ENCODE data around the gene SEC16B. TPM values are rescaled to one million over a fixed set of nuclear protein-coding genes. Genes with fewer than 3 reads are reported as not detected.

Gene SEC16B
- total and polyA plus RNA-seq, 2 of the 8 experiments (the other 6 are each of a cell fraction or from before 2014, with no cell fraction given), result 0.56 to 0.94 TPM

- peaks cover 0 to 4% (median 0%) of the 10 kb centered on the region in 4 experiments; a peak in 1 of 7 replicates for H3K4me1 ChIP-seq (replicated peaks in 1 of 4; ENCODE audit: control insufficient read depth in 3 of 4, insufficient read depth in 4 of 4, low read length in 3 of 4)
- H2BK15ac ChIP-seq (ENCODE audit: low read length), result no peak overlapping the region
- H2BK12ac ChIP-seq (ENCODE audit: low read depth, low read length), result no peak overlapping the region
- no peaks in the 10 kb centered on the region for H3K23me2 ChIP-seq (ENCODE audit: low read depth, low read length)
- H2AFZ ChIP-seq (ENCODE audit: low read length), result no peak overlapping the region
- ChIA-PET CTCF (ENCODE audit: partially characterized antibody) (interaction anchor here (0.6 to 14.6 kb wide), 3 partner anchors 9 to 243 kb away, joined by 3 to 274 read pairs (median 3); no protein-coding TSS in a partner anchor), POLR2A (ENCODE audit: partially characterized antibody) (no interaction called here)
- no peak overlapping the region for H4K91ac ChIP-seq (replicated peaks; ENCODE audit: insufficient read length, low read length)
- H3K14ac ChIP-seq (ENCODE audit: insufficient read length), result no peak overlapping the region
- no peak overlapping the region for H3K9ac ChIP-seq (replicated peaks in 1 of 4; ENCODE audit: extremely low read depth in 1 of 4, low read depth in 3 of 4, low read length in 3 of 4)
- no peak overlapping the region for H3K18ac ChIP-seq (ENCODE audit: extremely low read depth, low read length)
- no peak overlapping the region for H2BK120ac ChIP-seq (replicated peaks; ENCODE audit: low read depth, low read length)
- H4K8ac ChIP-seq (ENCODE audit: extremely low read depth, insufficient read depth, low read length), result no peak overlapping the region
- H3K79me2 ChIP-seq (ENCODE audit: control insufficient read depth in 1 of 2, insufficient read depth in 2 of 2, low read length in 2 of 2), result no peaks in the 10 kb centered on the region
- H3K4me2 ChIP-seq (ENCODE audit: insufficient read depth in 1 of 2, low read depth in 2 of 2, low read length in 2 of 2), result no peak overlapping the region
- no peak overlapping the region for H4K5ac ChIP-seq (ENCODE audit: insufficient read length, low read depth, low read length)
- no peak for DNase-seq (ENCODE audit: low read depth in 1 of 2, low spot score in 2 of 2)
- no peak overlapping the region for H2BK20ac ChIP-seq (ENCODE audit: low read length)
- H3K79me1 ChIP-seq (ENCODE audit: low read depth, low read length), result no peaks in the 10 kb centered on the region
- 79% methylated on average over 8 of the region's 8 CpGs; no CpG with 5 or more reads in 1 of the 2 experiments for WGBS, 2 experiments (ENCODE audit: extremely low coverage in 1 of 2, insufficient coverage in 1 of 2, insufficient read length in 1 of 2, insufficient replicate concordance in 2 of 2, low coverage in 1 of 2, low lambda C conversion rate in 2 of 2, missing lambda C conversion rate in 1 of 2)
- no peaks in the 10 kb centered on the region for H3K36me3 ChIP-seq (ENCODE audit: control insufficient read depth in 2 of 4, insufficient read depth in 4 of 4, low read length in 3 of 4)
- H2AK5ac ChIP-seq (ENCODE audit: low read depth, low read length), result no peak overlapping the region
- H3K4ac ChIP-seq (replicated peaks; ENCODE audit: insufficient read length, low read depth, low read length), result no peak overlapping the region
- FAIRE-seq, result no peak
- H3K9me3 ChIP-seq (ENCODE audit: insufficient read depth in 2 of 2, low read depth in 1 of 2, low read length in 1 of 2), result no peaks in the 10 kb centered on the region
- no peak overlapping the region for H3K56ac ChIP-seq (replicated peaks; ENCODE audit: insufficient read length, low read depth, low read length)
- no peak overlapping the region for H2BK5ac ChIP-seq (ENCODE audit: low read depth, low read length)
- no peak overlapping the region for H3K23ac ChIP-seq (ENCODE audit: insufficient read length)
- H4K20me1 ChIP-seq (replicated peaks in 1 of 2; ENCODE audit: control insufficient read depth in 1 of 2, insufficient read depth in 2 of 2, low read length in 2 of 2), result no peaks in the 10 kb centered on the region
- TF ChIP-seq KDM5A (IDR thresholded peaks at IDR 0.05; ENCODE audit: low read length) (no peak), SRF (IDR thresholded peaks at IDR 0.05; ENCODE audit: low read depth, low read length) (no peak), KDM4A (IDR thresholded peaks at IDR 0.05; ENCODE audit: low read depth, low read length, severe bottlenecking) (no peak), CTCF (IDR thresholded peaks at IDR 0.05; ENCODE audit: control extremely low read depth in 1 of 3, insufficient read depth in 1 of 3, low read depth in 1 of 3, low read length in 3 of 3) (no peak)
- H3K4me3 ChIP-seq (ENCODE audit: extremely low read depth in 1 of 4, insufficient read depth in 2 of 4, low read depth in 3 of 4, low read length in 4 of 4), result no peak overlapping the region
- H3K27ac ChIP-seq (ENCODE audit: low read depth, low read length), result no peak overlapping the region
- H3K27me3 ChIP-seq (replicated peaks in 1 of 4; ENCODE audit: control insufficient read depth in 3 of 4, extremely low read depth in 1 of 4, insufficient read depth in 3 of 4, low read length in 3 of 4), result no peaks in the 10 kb centered on the region
These were observed 37.7 kb downstream of the SEC16B start for GRCh38 chr1:177932123-177932522.

Measured in H1 (cell line).